T-helper 1 cell (primary cell): ENCODE measurements around the gene RPL18A.

Source experiments
- DNase-seq, 5 donors: peaks; one replicate each; pipeline ENCODE4 v3.0.0-alpha.2; 2012 to 2020

The RPL18A gene

DNA sequence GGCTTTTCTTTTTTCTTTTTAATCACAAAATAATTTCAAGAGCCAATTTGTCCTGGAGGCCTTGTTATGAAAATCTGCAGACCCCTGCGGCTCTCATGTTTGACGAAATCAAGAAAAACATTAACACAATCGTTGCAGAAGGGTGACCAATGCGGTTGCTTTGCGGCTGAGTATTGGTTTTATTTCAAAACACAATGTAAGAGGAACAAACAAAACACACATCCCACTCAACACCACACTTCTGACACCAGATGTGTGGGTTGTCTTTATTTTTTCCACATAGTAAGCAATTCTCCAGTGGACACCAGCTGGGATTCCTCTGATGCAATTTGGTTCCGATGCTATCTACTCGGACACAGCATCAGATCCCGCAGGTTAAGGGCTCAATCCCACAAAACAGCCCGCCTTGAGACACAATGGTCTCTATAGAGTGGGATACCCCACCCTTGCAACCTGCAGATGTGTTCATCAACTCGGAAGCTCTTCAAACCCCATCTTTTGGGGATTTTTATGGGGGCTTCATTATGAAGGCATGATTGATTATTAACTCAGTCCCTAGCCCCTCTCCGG, 51.2 kb downstream of the RPL18A start:
- DNase-seq: no peak
